Memory B cell (primary cell): ENCODE measurements around the gene ATP1B1.

Experiments used
- ATAC-seq: fragments of 150-1000 bp; cut with Tn5 transposase; 2 replicates; pipeline ENCODE4 v1.10.0; 2021; ENCODE audit warnings: low read depth, mild to moderate bottlenecking, moderate library complexity
- DNase-seq, 2 donors: peaks; one replicate each; pipeline ENCODE4 v3.0.0; 2022; ENCODE audit warnings: low spot score in 2 of 2
- H3K27ac Mint-ChIP-seq: one replicate; pipeline ENCODE4 v1.8.0; 2022; ENCODE audit warnings: mild to moderate bottlenecking, moderate library complexity, mixed read lengths
- H3K27me3 Mint-ChIP-seq: one replicate; pipeline ENCODE4 v1.8.0; 2022; ENCODE audit warnings: mixed read lengths
- H3K36me3 Mint-ChIP-seq: one replicate; pipeline ENCODE4 v1.8.0; 2022; ENCODE audit warnings: mild to moderate bottlenecking, mixed read lengths
- H3K4me1 Mint-ChIP-seq: one replicate; pipeline ENCODE4 v1.8.0; 2022; ENCODE audit warnings: mixed read lengths
- H3K4me3 Mint-ChIP-seq: one replicate; pipeline ENCODE4 v1.8.0; 2022; ENCODE audit warnings: mild to moderate bottlenecking, moderate library complexity, mixed read lengths
- H3K9me3 Mint-ChIP-seq: one replicate; pipeline ENCODE4 v1.8.0; 2022; ENCODE audit warnings: mixed read lengths

Gene ATP1B1

GRCh38 chr1:169130683-169131082 is 24.2 kb downstream of the ATP1B1 start:
- Mint-ChIP-seq H3K4me3 (no peak overlapping the region), H3K4me1 (no peaks in the 10 kb centered on the region), H3K36me3 (peaks cover 9% of the 10 kb centered on the region), H3K27me3 (no peaks in the 10 kb centered on the region), H3K9me3 (no peaks in the 10 kb centered on the region), H3K27ac (no peak overlapping the region)
- no peak for ATAC-seq
- no peak for DNase-seq

DNA sequence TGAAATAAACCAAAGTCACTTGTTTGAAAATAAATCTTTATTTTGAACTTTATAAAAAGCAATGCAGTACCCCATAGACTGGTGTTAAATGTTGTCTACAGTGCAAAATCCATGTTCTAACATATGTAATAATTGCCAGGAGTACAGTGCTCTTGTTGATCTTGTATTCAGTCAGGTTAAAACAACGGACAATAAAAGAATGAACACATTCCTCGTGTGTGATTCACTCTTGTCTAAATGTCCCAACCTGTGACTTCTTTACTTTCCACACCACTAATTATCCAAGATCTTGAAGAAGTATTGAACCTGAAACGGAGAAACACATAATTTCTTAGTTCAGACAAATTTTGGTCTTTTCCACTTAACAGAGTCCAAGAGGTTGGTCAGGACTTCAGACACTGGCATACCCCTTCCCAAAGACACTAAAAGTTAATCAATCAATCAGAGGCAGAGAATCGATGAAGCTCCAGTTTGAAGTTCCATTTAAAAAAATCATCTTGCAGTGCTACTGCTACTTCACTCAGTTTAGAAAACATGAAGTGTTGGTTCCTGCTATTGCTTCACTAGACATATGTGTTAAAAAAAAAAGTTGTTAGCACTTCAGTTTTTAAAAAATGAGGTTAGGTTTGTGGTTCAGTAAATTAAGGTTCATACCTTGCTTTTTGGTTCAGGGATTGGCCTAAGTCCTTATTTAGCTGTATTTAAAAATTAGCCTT is 26.2 kb downstream of the ATP1B1 start:
- Mint-ChIP-seq H3K27ac (no peak overlapping the region), H3K4me1 (no peaks in the 10 kb centered on the region), H3K27me3 (no peaks in the 10 kb centered on the region), H3K9me3 (no peaks in the 10 kb centered on the region), H3K36me3 (peaks cover 9% of the 10 kb centered on the region), H3K4me3 (no peak overlapping the region)
- DNase-seq = no peak
- no peak for ATAC-seq

DNA sequence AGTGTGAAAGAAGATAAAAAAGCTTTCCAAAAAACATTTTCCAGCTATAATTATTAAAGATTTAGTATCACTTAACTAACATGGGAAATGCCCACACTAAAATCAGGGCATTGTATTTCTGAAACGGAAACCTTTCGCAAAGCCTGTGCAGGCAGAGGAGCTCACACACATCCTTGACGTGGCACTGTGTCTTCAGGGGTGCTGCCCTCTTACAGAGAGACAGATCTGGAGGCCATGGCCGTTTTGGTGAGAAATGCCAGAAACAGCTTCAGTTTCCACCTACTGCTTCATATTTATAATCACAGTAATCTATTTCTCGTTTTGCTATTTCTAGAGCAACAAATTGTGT is 26.7 kb downstream of the ATP1B1 start:
- H3K36me3 Mint-ChIP-seq = peaks cover 9% of the 10 kb centered on the region
- H3K9me3 Mint-ChIP-seq = no peaks in the 10 kb centered on the region
- H3K27me3 Mint-ChIP-seq = no peaks in the 10 kb centered on the region
- DNase-seq = no peak
- ATAC-seq = no peak
- H3K4me1 Mint-ChIP-seq = no peaks in the 10 kb centered on the region
- H3K27ac Mint-ChIP-seq = no peak overlapping the region
- H3K4me3 Mint-ChIP-seq = no peak overlapping the region

- Mint-ChIP-seq H3K4me3 (no peak overlapping the region), H3K36me3 (peaks cover 9% of the 10 kb centered on the region), H3K4me1 (no peaks in the 10 kb centered on the region), H3K27me3 (no peaks in the 10 kb centered on the region), H3K27ac (no peak overlapping the region), H3K9me3 (no peaks in the 10 kb centered on the region)
- ATAC-seq (no peak), DNase-seq (no peak)
Observed at GRCh38 chr1:169133801-169134502, 27.5 kb downstream of the ATP1B1 start.

DNA sequence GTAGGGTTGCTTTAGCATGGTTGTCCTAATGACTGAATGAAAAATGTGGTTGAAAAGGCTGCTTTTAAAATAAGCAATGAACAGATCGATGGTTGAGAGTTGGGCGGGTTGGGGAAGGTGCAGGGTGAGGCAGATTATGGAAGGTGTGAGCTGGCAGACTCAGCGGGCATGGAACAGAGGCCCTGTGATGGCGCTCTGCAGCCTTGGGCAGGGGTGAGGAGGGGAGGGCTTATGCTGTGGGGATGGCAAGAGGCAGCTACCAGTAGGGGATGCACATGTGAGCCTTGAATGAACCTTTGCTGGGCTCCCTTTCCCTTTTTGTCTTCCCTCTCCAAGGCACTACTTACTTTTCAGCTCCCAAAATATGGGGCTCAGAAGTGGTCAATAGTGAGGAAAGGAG is 30.9 kb downstream of the ATP1B1 start:
- ATAC-seq = no peak
- H3K4me1 Mint-ChIP-seq = no peaks in the 10 kb centered on the region
- H3K27me3 Mint-ChIP-seq = no peaks in the 10 kb centered on the region

DNA sequence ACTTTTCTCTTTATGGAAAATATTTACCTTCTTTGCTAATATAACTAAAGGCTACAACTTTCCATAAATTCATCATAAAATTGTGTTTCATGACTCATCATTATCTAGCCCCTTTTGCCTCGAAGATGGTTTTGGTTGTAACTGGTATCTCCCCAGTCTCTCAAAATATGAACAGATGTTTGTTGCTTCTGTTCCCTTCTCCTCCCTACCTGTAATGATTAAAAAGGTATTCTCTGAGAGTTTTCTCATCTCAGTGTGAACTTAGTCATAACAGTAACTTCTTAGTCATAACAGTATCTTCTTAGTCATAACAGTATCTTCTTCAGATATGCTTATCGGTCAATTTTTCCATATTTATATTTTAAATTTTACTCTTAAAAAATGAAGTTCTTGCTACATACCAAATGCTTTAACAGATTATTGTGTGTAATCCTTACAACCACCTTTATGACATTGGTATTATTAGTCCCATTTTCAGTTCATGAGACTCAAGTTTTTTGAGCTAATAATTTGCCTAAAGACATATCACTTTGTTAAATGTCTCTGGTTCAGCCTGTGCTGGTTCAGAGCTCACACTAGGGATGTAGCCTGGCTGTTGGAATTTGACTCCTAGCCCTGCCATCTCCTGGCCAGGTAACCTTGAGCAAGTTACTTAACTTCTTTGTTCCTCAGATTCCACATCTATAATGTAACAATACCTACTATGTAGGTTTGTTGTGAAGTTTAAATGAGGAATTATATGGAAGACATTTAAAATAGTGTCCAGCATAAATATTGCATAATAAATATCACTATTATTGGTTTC is 32.6 kb downstream of the ATP1B1 start:
- DNase-seq (no peak), ATAC-seq (no peak)
- Mint-ChIP-seq H3K4me3 (no peak overlapping the region), H3K36me3 (peaks cover 1% of the 10 kb centered on the region), H3K27ac (no peak overlapping the region), H3K27me3 (no peaks in the 10 kb centered on the region), H3K4me1 (no peaks in the 10 kb centered on the region), H3K9me3 (no peaks in the 10 kb centered on the region)

More for the DNA sequence above, 30.9 kb downstream of the ATP1B1 start:
- Mint-ChIP-seq H3K9me3 (no peaks in the 10 kb centered on the region), H3K4me3 (no peak overlapping the region), H3K36me3 (peaks cover 4% of the 10 kb centered on the region), H3K27ac (no peak overlapping the region)
- no peak for DNase-seq

GRCh38 chr1:169141356-169141755 is 34.9 kb downstream of the ATP1B1 start:
- Mint-ChIP-seq H3K4me3 (no peak overlapping the region), H3K9me3 (no peaks in the 10 kb centered on the region), H3K4me1 (no peaks in the 10 kb centered on the region), H3K27ac (no peak overlapping the region), H3K27me3 (no peaks in the 10 kb centered on the region), H3K36me3 (peaks cover 1% of the 10 kb centered on the region)
- ATAC-seq = no peak
- no peak for DNase-seq

DNA sequence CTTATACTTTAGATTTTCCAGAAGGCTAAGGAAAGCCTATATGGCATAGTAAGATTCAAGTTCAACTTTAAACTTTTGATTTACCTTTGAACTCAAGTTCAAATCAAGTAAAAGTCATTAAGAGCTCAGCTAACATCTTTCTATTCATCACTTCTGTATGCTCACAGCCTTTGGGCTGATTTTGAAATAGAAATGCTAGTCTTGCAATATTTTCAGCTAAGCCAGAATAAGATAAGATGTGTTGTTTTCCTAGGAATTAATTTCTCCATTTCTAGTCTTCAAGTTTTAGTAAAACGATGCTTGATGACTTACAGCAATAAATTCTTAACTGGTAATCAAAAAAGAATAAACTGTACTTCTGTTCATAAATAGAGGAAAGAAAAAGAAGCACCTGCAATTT is 35.6 kb downstream of the ATP1B1 start:
- no peak for DNase-seq
- Mint-ChIP-seq H3K9me3 (no peaks in the 10 kb centered on the region), H3K4me1 (no peaks in the 10 kb centered on the region), H3K27ac (no peak overlapping the region), H3K4me3 (no peak overlapping the region), H3K36me3 (peaks cover 1% of the 10 kb centered on the region), H3K27me3 (no peaks in the 10 kb centered on the region)
- ATAC-seq = no peak

GRCh38 chr1:169143346-169143745 is 36.9 kb downstream of the ATP1B1 start:
- no peaks in the 10 kb centered on the region for H3K9me3 Mint-ChIP-seq
- ATAC-seq = no peak
- no peak overlapping the region for H3K4me3 Mint-ChIP-seq
- no peaks in the 10 kb centered on the region for H3K4me1 Mint-ChIP-seq
- no peak for DNase-seq
- H3K36me3 Mint-ChIP-seq = peaks cover 1% of the 10 kb centered on the region
- H3K27me3 Mint-ChIP-seq = no peaks in the 10 kb centered on the region
- H3K27ac Mint-ChIP-seq = no peak overlapping the region

GRCh38 chr1:169143984-169144383 is 37.5 kb downstream of the ATP1B1 start:
- no peak for ATAC-seq
- Mint-ChIP-seq H3K27ac (no peak overlapping the region), H3K4me1 (no peaks in the 10 kb centered on the region), H3K4me3 (no peak overlapping the region), H3K9me3 (no peaks in the 10 kb centered on the region), H3K27me3 (no peaks in the 10 kb centered on the region), H3K36me3 (peaks cover 1% of the 10 kb centered on the region)
- no peak for DNase-seq

GRCh38 chr1:169144941-169145626 is 38.6 kb downstream of the ATP1B1 start:
- ATAC-seq (no peak), DNase-seq (no peak)
- Mint-ChIP-seq H3K9me3 (no peaks in the 10 kb centered on the region), H3K27me3 (no peaks in the 10 kb centered on the region), H3K36me3 (no peaks in the 10 kb centered on the region), H3K4me3 (no peak overlapping the region), H3K27ac (no peak overlapping the region), H3K4me1 (no peaks in the 10 kb centered on the region)

DNA sequence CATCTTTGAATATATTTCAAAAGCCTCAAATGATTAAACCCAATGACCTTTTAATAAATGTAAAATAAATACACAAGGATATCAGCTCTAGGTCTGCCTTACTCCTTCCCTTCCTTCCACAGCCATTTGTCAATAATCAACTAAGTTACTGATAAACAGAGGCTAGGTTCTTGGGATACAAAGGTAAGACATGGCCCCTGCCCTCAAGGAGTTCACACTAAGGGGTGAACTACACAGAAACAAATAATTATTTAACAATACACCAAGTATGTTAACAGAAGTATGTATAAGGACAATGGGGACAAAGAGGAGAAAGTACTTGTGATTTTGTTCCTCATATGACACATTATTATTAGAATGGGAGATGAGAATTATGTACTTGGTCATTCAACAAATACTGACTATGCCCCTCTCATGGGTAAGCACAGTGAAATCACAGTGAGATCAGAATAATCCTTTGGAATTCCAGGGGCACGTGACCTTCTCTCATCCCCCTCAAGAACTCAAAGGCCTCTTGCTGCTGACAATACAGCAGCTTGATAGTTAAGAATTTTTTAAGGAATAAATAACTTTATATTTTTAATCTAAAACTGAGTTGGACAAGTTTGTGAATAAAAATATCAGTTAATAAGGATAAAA is 40.2 kb downstream of the ATP1B1 start:
- ATAC-seq (no peak), DNase-seq (no peak)
- Mint-ChIP-seq H3K4me1 (peaks cover 3% of the 10 kb centered on the region), H3K4me3 (no peak overlapping the region), H3K27ac (no peak overlapping the region), H3K9me3 (no peaks in the 10 kb centered on the region), H3K27me3 (no peaks in the 10 kb centered on the region), H3K36me3 (peaks cover 3% of the 10 kb centered on the region)

DNA sequence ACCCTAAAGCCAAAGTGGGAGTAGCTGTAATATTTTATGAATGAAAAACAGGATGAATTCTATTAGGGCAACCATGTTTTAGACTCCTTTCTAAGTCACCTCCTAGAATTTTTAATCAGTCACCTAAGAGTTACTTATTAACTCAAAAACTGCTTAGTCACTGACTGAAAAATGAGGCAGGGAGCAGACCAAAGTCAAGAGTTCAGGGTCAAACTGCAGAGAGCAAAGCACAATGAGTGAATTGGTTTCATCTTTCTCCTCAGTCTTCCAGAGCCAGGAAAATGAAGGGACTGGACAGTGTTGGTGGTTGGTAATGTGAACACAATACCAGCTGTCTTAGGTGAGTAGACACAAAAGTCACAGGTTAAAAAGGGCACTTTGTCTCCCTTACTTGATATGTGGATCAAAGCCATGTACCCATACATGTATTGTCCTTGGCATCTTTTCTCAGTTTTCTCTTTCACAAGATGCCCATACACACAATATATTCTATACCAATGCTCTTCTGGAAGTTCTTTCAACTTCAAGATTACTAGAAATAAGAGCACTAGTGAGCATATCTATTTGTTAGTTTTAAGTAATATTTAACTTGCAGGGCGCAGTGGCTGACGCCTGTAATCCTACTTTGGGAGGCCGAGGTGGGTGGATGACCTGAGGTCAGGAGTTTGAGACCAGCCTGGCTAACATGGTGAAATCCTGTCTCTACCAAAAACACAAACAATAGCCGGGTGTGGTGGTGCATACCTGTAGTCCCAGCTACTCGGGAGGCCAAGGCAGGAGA is 42.2 kb downstream of the ATP1B1 start:
- no peak overlapping the region for H3K27ac Mint-ChIP-seq
- H3K4me1 Mint-ChIP-seq = peaks cover 3% of the 10 kb centered on the region
- no peaks in the 10 kb centered on the region for H3K27me3 Mint-ChIP-seq
- ATAC-seq (no peak), DNase-seq (no peak)
- H3K9me3 Mint-ChIP-seq = no peaks in the 10 kb centered on the region
- H3K4me3 Mint-ChIP-seq = no peak overlapping the region
- H3K36me3 Mint-ChIP-seq = peaks cover 3% of the 10 kb centered on the region
